ENCODE measurements around the gene RUNX2. TPM values are rescaled to one million over a fixed set of nuclear protein-coding genes. Genes with fewer than 3 reads are reported as not detected.

Gene RUNX2
- total RNA-seq, 1 donor from 2014 or later = 3.7 TPM

DNA sequence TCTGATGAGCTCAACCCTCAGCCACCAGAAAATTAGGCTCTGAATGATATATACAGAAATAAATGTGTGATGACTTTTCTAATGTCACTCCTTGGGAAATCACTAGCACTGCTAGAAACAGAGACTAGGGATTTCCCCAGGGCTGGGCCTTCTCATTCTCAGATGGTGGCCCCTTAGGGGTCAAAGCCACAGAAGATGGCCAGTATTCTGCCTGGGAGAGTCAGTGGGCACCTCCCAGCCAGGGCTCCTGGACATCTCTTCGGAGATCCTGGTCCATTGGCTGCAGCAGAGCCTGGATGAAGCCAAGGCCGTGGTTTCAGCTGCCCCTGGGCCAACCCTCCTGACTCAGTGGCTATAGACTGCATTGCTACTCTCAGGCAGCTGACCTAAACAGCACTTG, 326.5 kb downstream of the RUNX2 start:
- Histone ChIP-seq H3K4me3 (no peak overlapping the region), H3K36me3 (no peaks in the 10 kb centered on the region), H3K27ac (no peak overlapping the region), H3K27me3 (ENCODE audit: low read depth) (no peaks in the 10 kb centered on the region), H3K9me3 (no peaks in the 10 kb centered on the region), H3K4me1 (no peaks in the 10 kb centered on the region)
- intact Hi-C loops (cut with DNase I) = no loop called here
- DNase-seq (no peak), ATAC-seq (no peak)
- TF ChIP-seq, protein P1, sequence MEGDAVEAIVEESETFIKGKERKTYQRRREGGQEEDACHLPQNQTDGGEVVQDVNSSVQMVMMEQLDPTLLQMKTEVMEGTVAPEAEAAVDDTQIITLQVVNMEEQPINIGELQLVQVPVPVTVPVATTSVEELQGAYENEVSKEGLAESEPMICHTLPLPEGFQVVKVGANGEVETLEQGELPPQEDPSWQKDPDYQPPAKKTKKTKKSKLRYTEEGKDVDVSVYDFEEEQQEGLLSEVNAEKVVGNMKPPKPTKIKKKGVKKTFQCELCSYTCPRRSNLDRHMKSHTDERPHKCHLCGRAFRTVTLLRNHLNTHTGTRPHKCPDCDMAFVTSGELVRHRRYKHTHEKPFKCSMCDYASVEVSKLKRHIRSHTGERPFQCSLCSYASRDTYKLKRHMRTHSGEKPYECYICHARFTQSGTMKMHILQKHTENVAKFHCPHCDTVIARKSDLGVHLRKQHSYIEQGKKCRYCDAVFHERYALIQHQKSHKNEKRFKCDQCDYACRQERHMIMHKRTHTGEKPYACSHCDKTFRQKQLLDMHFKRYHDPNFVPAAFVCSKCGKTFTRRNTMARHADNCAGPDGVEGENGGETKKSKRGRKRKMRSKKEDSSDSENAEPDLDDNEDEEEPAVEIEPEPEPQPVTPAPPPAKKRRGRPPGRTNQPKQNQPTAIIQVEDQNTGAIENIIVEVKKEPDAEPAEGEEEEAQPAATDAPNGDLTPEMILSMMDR (IDR thresholded peaks at IDR 0.05) = no peak

DNA sequence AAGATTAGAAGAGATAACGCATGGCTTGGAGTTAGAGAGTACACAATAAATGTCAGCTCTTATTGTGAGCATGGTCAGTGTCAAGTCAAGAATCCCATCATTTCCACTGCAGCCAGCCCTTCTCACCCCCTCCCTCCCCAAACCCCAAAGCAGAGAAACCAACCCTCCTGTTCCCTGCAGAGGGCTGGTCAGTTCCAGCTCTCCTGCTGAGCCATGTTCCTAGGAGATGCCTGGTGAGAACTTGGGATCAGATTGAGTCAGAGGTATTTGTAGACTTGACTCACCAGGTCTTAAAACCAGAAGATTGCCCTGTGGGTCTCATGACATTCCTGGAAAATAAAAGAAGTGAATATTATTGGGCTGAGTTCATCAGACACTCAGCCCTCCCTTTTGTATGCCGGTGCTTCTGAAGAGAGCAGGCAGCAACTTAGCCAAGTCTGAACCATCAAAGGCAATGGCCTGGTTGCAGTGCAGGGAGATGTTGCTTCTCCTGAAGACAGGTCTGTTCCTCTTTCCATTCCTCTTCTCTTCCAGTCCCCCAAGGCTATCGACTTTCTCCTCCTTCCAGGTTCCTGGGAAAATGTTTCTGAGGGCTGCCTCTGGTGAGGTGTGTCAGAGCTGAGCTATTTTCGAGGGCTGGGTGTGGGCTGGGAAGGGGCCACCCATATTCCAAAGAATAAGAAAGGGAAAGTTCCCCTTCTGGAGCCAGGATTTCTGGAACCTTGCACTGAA, 327.8 kb downstream of the RUNX2 start:
- no peak for ATAC-seq
- H3K4me3 ChIP-seq = no peak overlapping the region
- no peaks in the 10 kb centered on the region for H3K9me3 ChIP-seq
- no peaks in the 10 kb centered on the region for H3K36me3 ChIP-seq
- H3K4me1 ChIP-seq = no peaks in the 10 kb centered on the region
- intact Hi-C loops (cut with DNase I) = no loop called here
- H3K27ac ChIP-seq = no peak overlapping the region
- no peak for DNase-seq
- no peaks in the 10 kb centered on the region for H3K27me3 ChIP-seq (ENCODE audit: low read depth)
- TF ChIP-seq, protein P1 (IDR thresholded peaks at IDR 0.05) = no peak

DNA sequence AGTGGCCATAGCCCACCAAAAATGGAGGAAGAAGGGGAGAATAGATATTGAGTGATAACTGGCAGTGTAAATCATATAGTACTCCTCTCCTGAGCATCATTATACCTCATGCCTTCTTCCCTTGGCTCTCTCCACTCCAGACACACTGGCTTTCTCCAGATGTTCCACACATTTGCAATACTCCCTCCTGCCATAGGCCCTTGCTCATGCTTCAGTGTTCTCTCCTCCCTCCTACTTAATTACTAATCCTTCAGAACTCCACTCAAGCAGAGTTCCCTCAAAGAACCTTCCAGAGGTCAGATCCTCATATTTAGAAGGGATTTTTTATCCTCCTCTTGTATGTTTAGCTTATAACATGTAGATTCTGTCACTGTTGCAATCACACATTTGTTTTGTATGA, 329.1 kb downstream of the RUNX2 start:
- H3K9me3 ChIP-seq = no peaks in the 10 kb centered on the region
- TF ChIP-seq, protein P1 (IDR thresholded peaks at IDR 0.05) = no peak
- H3K36me3 ChIP-seq = no peaks in the 10 kb centered on the region
- H3K27me3 ChIP-seq (ENCODE audit: low read depth) = peaks cover 11% of the 10 kb centered on the region
- no peak for DNase-seq
- H3K4me1 ChIP-seq = no peaks in the 10 kb centered on the region
- intact Hi-C loops (cut with DNase I) = no loop called here
- no peak overlapping the region for H3K27ac ChIP-seq
- ATAC-seq = no peak
- no peak overlapping the region for H3K4me3 ChIP-seq

DNA sequence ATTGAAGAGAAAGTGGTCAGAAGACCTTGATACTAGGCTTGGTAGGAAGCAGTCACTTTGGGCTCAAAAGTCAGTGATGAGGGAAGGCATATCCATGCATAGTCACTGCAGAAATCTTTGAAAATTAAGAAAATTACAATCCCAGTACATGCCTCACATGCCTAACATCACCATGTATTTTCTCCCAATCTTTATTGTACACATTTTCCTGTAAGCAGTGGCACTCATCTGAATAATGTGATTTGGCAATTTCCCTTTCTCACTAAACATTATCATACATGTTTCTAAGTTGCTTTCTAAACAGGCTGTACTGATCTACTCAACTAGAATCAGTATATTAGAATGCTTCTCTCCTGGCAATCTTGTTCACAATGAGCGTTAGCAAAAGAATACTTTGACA, 330.3 kb downstream of the RUNX2 start:
- Histone ChIP-seq H3K27ac (no peak overlapping the region), H3K9me3 (no peaks in the 10 kb centered on the region), H3K4me3 (no peak overlapping the region), H3K27me3 (ENCODE audit: low read depth) (peaks cover 22% of the 10 kb centered on the region), H3K4me1 (peaks cover 1% of the 10 kb centered on the region), H3K36me3 (no peaks in the 10 kb centered on the region)
- TF ChIP-seq, protein P1 (IDR thresholded peaks at IDR 0.05) = no peak
- no peak for ATAC-seq
- intact Hi-C loops (cut with DNase I) = no loop called here
- no peak for DNase-seq

DNA sequence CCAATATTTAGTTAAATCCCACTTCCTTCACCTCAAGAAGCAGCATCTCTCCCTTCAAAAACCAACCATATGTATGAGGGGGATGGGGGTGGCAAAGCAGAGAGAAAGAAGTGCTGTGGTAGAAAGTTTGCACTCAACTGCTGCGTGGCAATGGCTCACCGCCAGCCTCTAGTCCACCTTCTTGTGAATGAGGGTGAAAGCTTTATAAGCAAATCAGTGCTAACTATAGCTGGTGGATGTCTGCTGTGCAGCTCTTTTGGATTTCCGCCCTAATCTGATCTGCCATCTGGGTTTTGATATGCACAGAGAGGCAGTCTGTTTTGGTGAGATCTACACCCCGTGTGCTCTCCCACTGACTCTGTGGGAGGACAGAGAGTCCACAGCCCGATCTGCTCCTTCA, 330.8 kb downstream of the RUNX2 start:
- H3K4me3 ChIP-seq = no peak overlapping the region
- H3K27ac ChIP-seq = no peak overlapping the region
- TF ChIP-seq, protein P1 (IDR thresholded peaks at IDR 0.05) = no peak
- DNase-seq (no peak), ATAC-seq (no peak)
- peaks cover 7% of the 10 kb centered on the region for H3K4me1 ChIP-seq
- H3K9me3 ChIP-seq = no peaks in the 10 kb centered on the region
- peaks cover 28% of the 10 kb centered on the region for H3K27me3 ChIP-seq (ENCODE audit: low read depth)
- H3K36me3 ChIP-seq = no peaks in the 10 kb centered on the region
- intact Hi-C loops (cut with DNase I) = no loop called here

Data from lower lobe of right lung (tissue), 2 donors.